K562 (cell line): ENCODE data around the gene AP1M2. TPM values are rescaled to one million over a fixed set of nuclear protein-coding genes. Genes with fewer than 3 reads are reported as not detected.

Experiments
- CBX2 ChIP-seq: fragments of 200-600 bp; sonication (generic); IDR thresholded peaks from one replicate; pipeline ENCODE4 v1.6.1; 2012; ENCODE audit warnings: mild to moderate bottlenecking, low read length, inconsistent platforms; ENCODE audit not compliant: insufficient read depth, poor library complexity, severe bottlenecking
- IFI16 ChIP-seq: fragments of 250-450 bp; sonication (Bioruptor Pico); IDR thresholded peaks from 2 replicates; pipeline ENCODE4 v2.1.2; 2022; ENCODE audit warnings: mild to moderate bottlenecking, inconsistent platforms
- KDM4B ChIP-seq, 2 experiments: fragments of 450-650 bp in 1 of 2; sonication (generic) in 1 of 2; IDR thresholded peaks; 2 replicates each; pipeline ENCODE4 v1.6.1; 2016 to 2017; ENCODE audit warnings: borderline replicate concordance in 2 of 2, antibody characterized with exemption in 1 of 2, low read depth in 1 of 2, mild to moderate bottlenecking in 1 of 2
- KLF16 ChIP-seq: IDR thresholded peaks from 2 replicates; pipeline ENCODE4 v1.6.1; 2016; ENCODE audit warnings: antibody characterized with exemption
- MBD2 ChIP-seq: sonication (generic); IDR thresholded peaks from 2 replicates; pipeline ENCODE4 v1.6.1; 2016; ENCODE audit warnings: low read depth, borderline replicate concordance
- NFRKB ChIP-seq: fragments of 450-650 bp; IDR thresholded peaks from 2 replicates; pipeline ENCODE4 v1.6.1; 2016; ENCODE audit warnings: low read depth
- NR2C2 ChIP-seq, 2 experiments: fragments of 200-800 bp in 1 of 2; sonication (Bioruptor generic) in 1 of 2; sonication (generic) in 1 of 2; formaldehyde crosslinking in 1 of 2; IDR thresholded peaks; 2 replicates each; pipeline versions ENCODE4 v1.6.1 to v1.8.0; 2016 to 2022; ENCODE audit warnings: mild to moderate bottlenecking in 1 of 2, missing compliant biosample characterization in 1 of 2, missing genetic modification characterization in 1 of 2, missing genetic modification reagents in 1 of 2
- POLR3A ChIP-seq: IDR thresholded peaks from 2 replicates; pipeline ENCODE4 v1.6.1; 2011; ENCODE audit warnings: borderline replicate concordance, mild to moderate bottlenecking, moderate library complexity; ENCODE audit not compliant: insufficient read length, insufficient read depth; ENCODE audit errors: extremely low read depth
- RAD51 ChIP-seq: fragments of 450-650 bp; IDR thresholded peaks from 2 replicates; pipeline ENCODE4 v1.7.1; 2016; ENCODE audit warnings: low read depth, mild to moderate bottlenecking, borderline replicate concordance
- SIN3A ChIP-seq, 2 experiments: fragments of 150-350 bp in 1 of 2; IDR thresholded peaks; 2 replicates each; pipeline ENCODE4 v1.6.1; 2011 to 2016; ENCODE audit warnings: borderline replicate concordance in 2 of 2, low read depth in 2 of 2, low read length in 2 of 2, mild to moderate bottlenecking in 2 of 2, moderate library complexity in 2 of 2; ENCODE audit not compliant: control insufficient read depth in 1 of 2
- ZFP30 ChIP-seq: fragments of 250-450 bp; sonication (Bioruptor Pico); IDR thresholded peaks from 2 replicates; pipeline ENCODE4 v1.8.0; 2022; ENCODE audit warnings: moderate library complexity, mild to moderate bottlenecking, inconsistent platforms, borderline replicate concordance
- ZNF232 ChIP-seq: sonication (generic); formaldehyde crosslinking; IDR thresholded peaks from 2 replicates; pipeline ENCODE4 v1.8.0; 2022; ENCODE audit warnings: mild to moderate bottlenecking, missing genetic modification reagents
- ZNF24 ChIP-seq: fragments of 450-650 bp; IDR thresholded peaks from 2 replicates; pipeline ENCODE4 v1.6.1; 2016
- ZNF318 ChIP-seq, 2 experiments: fragments of 450-650 bp; IDR thresholded peaks; 2 replicates each; pipeline ENCODE4 v1.6.1; 2016; ENCODE audit warnings: mild to moderate bottlenecking in 2 of 2, borderline replicate concordance in 1 of 2, low read depth in 1 of 2, moderate library complexity in 1 of 2
- ZNF444 ChIP-seq: fragments of 250-450 bp; sonication (Bioruptor Pico); IDR thresholded peaks from 2 replicates; pipeline ENCODE4 v1.4.0; 2020; ENCODE audit warnings: mild to moderate bottlenecking, moderate library complexity
- ZNF707 ChIP-seq: fragments of 250-450 bp; sonication (Bioruptor Pico); conservative IDR thresholded peaks from 2 replicates; pipeline ENCODE4 v1.8.0; 2022; ENCODE audit warnings: inconsistent platforms, mild to moderate bottlenecking, moderate library complexity
- polyA plus RNA-seq, 8 experiments: library from polyadenylated mRNA; depleted of rRNA in 4 of 8; stranded (reverse) in 5 of 8; unstranded in 3 of 8; fragments of >200 nt; fragmentation: Nextera tagmentation in 2 of 8; fragmentation: Illumina TruSeq in 1 of 8; extraction: Ambion mirVana in 2 of 8; extraction: Trizol in 1 of 8; gene quantifications; 2 replicates each; pipeline versions ENCODE4 v1.2.1 to v1.2.3, GENCODE V29; 2011 to 2014; ENCODE audit warnings: inconsistent platforms in 1 of 8, missing spikeins in 1 of 8
- total RNA-seq, 7 experiments: library from RNA; depleted of rRNA in 6 of 7; stranded (reverse); fragments of >200 nt in 6 of 7; fragmentation: Illumina TruSeq in 2 of 7; extraction: Trizol in 2 of 7; gene quantifications; 2 replicates each; pipeline versions ENCODE4 v1.2.1 to v1.2.3, GENCODE V29; 2011 to 2021; ENCODE audit warnings: low replicate concordance in 1 of 7
- TF ChIP-seq, protein P1 (sequence below), 3 experiments: IDR thresholded peaks in 2 of 3; conservative IDR thresholded peaks in 1 of 3; 2 replicates each; pipeline ENCODE4 v1.5.1; 2011 to 2012; ENCODE audit warnings: low read length in 3 of 3, mild to moderate bottlenecking in 3 of 3, control low read depth in 2 of 3, improper control_type of control experiment in 1 of 3, inconsistent platforms in 1 of 3, low read depth in 1 of 3, mixed read lengths in 1 of 3, moderate library complexity in 1 of 3; ENCODE audit not compliant: insufficient read depth in 2 of 3

Gene AP1M2
- total and polyA plus RNA-seq, 9 of the 15 experiments (the other 6 are each of a cell fraction or from before 2014, with no cell fraction given), result 0.33 to 1.4 (median 0.89) TPM; not detected in 1

- TF ChIP-seq ZNF318 (IDR thresholded peaks at IDR 0.05; ENCODE audit: borderline replicate concordance in 1 of 2, low read depth in 1 of 2) (no peak), IFI16 (CRISPR knock-in tag) (no peak), KLF16 (peak; percentile 78), ZNF707 (CRISPR knock-in tag) (no peak), RAD51 (no peak), ZNF444 (CRISPR knock-in tag) (no peak), SIN3A (IDR thresholded peaks at IDR 0.05; ENCODE audit: borderline replicate concordance in 2 of 2, control insufficient read depth in 1 of 2, low read depth in 2 of 2, low read length in 2 of 2) (no peak), ZNF24 (no peak; the same call in 1 of the 2 replicates), KDM4B (IDR thresholded peaks at IDR 0.05; ENCODE audit: borderline replicate concordance in 2 of 2, low read depth in 1 of 2) (peak in 1 of 2 experiments; percentile 31; a peak in 1 of 4 replicates), ZFP30 (CRISPR knock-in tag) (no peak), POLR3A (no peak), ZNF232 (CRISPR knock-in tag) (no peak), NFRKB (no peak), MBD2 (no peak), CBX2 (no peak), NR2C2 (CRISPR knock-in tag; IDR thresholded peaks at IDR 0.05) (no peak), NR2C2 (tag; IDR thresholded peaks at IDR 0.05) (no peak)
- TF ChIP-seq, protein P1, sequence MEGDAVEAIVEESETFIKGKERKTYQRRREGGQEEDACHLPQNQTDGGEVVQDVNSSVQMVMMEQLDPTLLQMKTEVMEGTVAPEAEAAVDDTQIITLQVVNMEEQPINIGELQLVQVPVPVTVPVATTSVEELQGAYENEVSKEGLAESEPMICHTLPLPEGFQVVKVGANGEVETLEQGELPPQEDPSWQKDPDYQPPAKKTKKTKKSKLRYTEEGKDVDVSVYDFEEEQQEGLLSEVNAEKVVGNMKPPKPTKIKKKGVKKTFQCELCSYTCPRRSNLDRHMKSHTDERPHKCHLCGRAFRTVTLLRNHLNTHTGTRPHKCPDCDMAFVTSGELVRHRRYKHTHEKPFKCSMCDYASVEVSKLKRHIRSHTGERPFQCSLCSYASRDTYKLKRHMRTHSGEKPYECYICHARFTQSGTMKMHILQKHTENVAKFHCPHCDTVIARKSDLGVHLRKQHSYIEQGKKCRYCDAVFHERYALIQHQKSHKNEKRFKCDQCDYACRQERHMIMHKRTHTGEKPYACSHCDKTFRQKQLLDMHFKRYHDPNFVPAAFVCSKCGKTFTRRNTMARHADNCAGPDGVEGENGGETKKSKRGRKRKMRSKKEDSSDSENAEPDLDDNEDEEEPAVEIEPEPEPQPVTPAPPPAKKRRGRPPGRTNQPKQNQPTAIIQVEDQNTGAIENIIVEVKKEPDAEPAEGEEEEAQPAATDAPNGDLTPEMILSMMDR (IDR thresholded peaks at IDR 0.05 in 2 of 3, conservative IDR thresholded peaks at IDR 0.05 in 1 of 3; ENCODE audit: insufficient read depth in 2 of 3, low read depth in 1 of 3, low read length in 3 of 3), result peak; percentile 100
Observed at GRCh38 chr19:10580979-10581631, 6.0 kb downstream of the AP1M2 start (continued).
